NCI-H526 treated with DMSO at 0.1 percent for 48 hours (cell line): ENCODE data around the gene USB1.
A peak's percentile ranks its signal among the peaks of the same experiment; 100 is the strongest.

Experiments used
- DNase-seq: peaks from one replicate; lab custom pipeline; 2025; lab: John Stamatoyannopoulos, UW

The USB1 gene, protein sequence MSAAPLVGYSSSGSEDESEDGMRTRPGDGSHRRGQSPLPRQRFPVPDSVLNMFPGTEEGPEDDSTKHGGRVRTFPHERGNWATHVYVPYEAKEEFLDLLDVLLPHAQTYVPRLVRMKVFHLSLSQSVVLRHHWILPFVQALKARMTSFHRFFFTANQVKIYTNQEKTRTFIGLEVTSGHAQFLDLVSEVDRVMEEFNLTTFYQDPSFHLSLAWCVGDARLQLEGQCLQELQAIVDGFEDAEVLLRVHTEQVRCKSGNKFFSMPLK

DNA sequence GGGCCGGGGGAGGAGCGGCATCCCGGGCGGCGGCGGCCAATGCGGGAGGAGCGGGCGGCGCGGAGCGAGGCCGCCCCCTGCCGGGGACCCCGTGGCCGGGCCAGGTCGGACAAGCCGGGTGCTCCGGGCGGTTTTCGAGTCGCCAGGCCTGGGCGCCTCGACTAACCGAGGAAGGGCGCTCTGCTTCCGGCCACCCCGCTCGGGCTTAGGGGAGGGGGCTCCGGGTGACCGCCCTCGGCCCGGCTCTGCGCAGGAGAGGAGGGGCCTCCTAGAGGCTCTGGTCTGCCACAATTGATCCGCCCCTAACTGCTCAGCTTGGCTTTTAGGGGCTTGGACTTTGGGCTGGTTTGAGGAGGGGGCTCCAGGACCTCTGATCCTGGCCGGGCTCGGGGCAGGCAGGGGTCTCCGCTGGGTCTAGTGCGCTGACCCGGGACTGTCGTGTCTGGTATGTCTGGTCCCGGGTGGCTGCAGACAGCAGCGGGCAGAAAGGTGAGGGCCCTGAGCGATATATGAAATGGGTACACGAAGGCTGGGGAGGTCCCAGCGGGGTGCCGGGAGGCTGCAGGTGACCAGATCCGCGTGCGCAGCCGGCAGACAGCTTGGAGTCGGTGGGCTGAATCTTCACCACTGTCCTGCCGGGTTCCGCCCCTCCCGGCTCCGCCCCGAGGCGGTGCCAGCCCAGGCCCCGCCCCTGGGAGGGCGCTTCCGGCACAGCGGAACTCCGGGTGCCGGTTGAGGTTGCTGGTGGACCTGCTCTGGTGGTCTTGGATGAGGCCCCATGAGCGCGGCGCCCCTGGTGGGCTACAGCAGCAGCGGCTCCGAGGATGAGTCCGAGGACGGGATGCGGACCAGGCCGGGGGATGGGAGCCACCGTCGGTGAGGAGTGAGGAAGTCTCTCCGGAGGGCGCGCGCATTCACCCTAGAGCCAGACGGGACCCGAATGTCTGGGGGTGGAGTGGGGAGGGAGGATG, at the start of gene USB1:
Gene USB1 (plus strand): TSS at position 702 of the 971 bp plus-strand sequence. CDS start 77 bp downstream, at position 779.
- DNase-seq: peak; percentile 34

DNA sequence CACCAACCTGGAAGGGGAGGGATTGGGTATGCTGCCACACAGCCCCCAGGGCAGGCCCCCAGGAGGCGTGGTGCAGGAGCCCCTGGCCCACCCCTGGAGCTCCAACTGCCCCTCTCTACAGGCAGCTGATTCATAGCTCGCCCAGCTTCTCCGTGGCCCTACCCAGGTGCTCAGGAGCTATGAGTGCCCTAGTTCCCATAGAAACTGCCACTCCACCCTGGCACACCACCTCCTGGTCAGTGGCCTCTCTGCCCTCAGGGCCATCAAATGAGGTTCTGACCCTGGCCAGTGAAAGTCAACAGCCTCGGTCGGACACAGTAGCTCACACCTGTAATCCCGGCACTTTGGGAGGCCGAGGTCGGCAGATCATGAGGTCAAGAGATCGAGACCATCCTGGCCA, 48.3 kb upstream of the USB1 start:
- DNase-seq: no peak

- DNase-seq: no peak
These were observed 47.4 kb upstream of the USB1 start for GRCh38 chr16:57953857-57954256.

- DNase-seq: no peak
These were observed 45.5 kb upstream of the USB1 start for GRCh38 chr16:57955572-57956188.

DNA sequence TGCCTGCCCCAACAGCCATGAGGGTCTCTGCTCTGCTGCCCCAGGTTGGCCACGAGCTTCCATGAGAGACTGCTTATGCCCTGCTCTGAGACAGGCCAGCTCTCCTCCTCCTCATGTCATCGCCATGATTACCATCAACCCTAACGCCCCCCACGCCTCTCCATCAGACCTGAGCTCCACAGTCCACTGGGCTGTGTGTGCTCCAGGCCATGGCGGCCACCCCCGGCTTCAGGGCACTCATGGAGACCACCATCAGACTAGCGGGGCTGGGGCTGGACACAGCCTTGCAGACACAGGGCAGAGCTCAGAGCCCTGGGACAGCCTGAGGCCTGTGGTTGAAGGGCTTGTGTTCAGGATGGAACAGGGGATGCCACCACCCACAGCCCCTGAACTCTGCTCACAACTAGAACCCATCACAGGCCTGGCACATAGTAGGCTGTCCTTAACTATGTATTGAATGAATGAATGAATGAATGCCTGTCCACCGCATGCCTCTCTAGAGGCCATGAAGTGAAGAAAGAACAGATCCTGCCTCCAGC, 44.9 kb upstream of the USB1 start:
- DNase-seq: no peak

- no peak for DNase-seq
These were observed 44.1 kb upstream of the USB1 start for GRCh38 chr16:57956924-57957672.

DNA sequence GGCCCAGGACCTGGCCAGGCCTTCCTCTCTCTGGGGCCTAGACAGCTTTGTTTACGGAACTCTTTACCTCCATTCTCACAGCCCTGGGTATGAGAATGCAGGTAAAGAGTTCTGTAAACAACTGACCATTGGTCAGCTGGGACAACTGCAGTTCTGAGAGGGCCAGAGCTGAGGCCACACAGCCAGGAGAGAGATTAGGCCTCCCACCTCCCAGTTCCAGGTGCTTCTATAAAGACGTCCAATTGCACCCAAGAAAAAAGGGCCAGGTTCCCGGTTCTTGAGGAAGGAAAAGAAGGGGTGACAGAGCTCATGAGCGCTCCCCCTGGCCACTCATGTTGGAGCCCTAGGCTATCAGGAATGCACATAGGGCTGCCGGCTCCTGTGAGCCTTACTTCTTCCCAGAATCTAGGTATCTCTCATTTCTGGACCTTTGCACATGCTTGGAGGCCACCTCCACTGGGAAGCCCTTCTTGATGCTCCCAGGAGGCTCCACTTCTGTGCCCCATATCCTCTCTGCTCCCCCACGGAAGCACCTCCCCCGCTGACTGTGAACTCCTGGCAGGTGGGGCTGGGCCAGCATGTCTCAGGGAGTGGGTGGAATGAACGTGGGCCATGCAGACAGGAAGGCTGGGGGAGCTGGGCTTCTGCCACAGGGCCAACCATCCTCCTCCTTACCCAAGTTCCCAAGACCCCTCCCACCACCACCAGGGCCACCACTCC, 43.4 kb upstream of the USB1 start:
- DNase-seq: no peak

DNA sequence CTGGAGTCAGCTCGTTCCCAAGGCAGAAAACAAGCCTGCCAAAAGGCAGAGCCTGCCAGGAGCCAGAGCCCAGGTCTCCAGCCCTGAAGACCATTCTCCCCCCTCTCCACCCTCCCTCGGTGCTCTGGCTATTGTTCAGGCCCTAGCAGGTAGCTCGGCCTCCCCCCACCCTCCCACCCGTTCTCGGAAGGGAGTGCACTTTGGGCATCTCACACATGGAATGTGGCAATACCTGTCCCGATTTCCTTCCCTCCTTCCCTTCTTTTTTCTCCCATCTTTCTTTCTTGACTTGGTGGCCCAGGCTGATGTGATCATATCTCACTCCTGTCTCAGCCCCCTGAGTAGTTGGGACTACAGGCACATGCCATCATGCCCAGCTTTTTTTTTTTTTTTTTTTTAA, 42.7 kb upstream of the USB1 start:
- DNase-seq: no peak

DNA sequence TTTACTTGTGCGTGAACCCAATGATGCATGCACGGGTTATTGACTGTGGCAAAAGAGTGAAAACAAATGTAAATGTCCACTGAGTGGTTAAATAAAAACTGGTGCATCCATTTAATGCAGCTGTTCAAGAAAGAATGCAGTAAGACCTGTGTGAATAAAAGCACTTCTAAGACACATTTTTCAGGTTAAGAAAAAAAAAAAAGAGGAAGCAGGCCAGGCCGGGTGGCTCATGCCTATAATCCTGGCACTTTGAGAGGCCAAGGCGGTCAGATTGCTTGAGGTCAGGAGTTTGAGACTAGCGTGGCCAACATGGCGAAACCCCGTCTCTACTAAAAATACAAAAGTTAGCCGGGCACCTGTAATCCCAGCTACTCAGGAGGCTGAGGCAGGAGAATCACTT, 42.1 kb upstream of the USB1 start:
- no peak for DNase-seq

DNA sequence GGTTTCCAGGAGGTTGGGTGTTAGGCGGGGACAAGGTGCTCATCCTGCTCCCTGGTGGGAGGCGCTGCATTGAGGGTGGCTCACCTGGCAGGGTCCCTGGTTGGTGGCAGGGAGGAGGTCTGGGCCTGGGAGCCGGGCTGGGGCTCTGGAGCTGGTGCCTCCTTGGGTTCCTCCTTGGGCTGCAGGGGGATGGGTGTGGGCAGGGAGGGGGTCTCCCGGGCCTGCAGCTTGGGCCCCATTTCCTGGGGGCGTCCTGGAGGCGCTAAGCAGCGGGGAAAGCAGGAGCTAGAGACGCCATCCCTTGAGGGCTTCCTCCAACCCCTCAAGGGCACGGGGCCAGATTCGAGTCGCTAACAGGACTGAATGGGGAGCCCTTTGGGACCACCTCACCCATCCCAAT, 41.4 kb upstream of the USB1 start:
- no peak for DNase-seq

GRCh38 chr16:57960310-57960709, 40.9 kb upstream of the USB1 start:
- DNase-seq: no peak

GRCh38 chr16:57960826-57961472, 40.3 kb upstream of the USB1 start:
- DNase-seq: no peak

DNA sequence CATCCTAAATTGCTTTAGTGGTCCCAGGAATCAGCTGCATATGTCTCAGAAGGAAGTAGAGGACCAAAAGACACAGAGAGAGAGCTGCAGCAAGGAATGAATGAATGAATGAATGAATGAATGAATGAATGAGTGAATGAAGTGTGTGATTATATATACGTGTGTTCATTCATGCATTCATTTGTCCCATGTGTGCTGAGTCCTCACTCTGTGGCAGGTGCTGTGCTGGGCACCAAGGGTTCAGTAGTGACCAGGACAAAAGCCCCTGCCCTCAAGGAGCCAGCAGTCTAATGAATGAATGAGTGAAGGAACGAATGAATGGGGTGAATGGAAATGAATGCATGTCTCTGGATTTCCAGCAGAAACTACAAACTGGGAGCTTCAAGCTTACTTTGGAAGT, 39.7 kb upstream of the USB1 start:
- no peak for DNase-seq

- no peak for DNase-seq
These were observed 39.2 kb upstream of the USB1 start for GRCh38 chr16:57962046-57962445.

DNA sequence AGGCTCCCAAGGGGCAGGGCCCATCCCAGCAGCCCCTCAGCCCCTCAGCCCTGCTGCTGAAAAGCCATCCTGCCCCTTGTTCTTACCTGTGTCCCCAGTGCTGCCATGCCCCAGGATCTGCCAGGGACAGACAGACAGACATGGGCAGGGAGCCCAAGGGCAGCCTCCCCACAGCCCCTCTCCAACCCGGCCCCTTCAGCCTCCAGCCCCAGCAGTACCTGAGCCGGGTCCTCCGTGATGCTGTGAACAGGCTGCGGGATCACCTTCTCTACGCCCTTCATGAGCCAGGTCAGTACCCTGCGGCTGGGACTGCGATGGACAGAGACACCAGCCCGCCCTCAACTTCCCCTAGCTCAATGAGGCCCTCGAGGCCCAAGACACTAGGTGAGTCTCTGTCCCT, 38.5 kb upstream of the USB1 start:
- DNase-seq: no peak

DNA sequence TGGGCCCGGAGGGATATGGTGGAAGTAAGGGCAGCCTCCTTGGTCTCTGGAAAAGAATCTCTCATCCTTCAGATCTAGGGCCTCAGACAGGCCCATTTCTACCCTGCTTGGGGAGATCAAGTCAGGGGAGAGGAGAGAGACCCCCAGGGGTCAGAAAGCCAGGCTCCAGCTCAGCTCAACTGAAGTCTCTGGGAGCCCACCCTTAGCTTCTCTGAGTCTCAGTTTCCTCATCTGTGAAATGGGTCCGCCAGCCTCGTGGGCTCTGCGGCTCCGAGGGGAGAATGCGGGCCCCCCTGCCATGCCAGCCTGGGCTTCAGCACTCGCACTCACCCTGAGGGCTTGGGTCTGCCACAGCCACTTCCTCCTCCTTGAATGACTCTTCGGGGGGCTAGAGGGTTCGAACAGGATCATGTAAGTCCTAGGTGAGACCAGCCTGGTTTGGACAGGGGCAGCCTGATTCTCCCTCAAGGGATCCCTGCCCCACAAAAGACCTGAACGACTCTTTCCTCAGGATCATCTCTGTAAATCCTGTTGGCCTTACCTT, 37.0 kb upstream of the USB1 start:
- no peak for DNase-seq

DNA sequence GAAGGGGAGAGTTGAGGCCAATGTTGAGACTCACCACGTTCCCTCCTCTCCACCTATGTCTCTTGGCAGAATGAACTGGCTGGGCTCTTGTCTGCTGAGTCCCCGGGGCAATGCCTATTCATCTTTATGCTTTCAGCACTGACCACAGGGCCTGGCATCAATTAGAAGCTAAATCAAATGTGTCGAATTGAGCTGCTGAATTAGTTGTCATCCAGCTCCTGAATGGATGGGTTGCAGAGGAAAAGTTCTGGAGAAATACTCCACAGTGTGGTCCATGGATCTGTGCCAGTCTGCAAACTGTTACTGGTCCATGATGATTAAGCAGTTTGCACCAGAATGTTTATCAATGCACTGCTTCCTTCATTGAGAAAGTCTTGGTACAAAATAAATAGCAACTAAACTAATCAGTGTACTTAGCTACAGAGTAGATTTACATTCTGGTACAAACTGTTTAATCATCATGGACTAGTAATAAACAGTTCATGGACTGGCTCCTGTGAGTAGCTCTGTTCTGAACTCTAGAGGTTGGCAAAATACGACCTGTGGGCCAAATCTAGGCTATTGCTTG, 34.9 kb upstream of the USB1 start:
- no peak for DNase-seq

GRCh38 chr16:57966986-57967385, 34.2 kb upstream of the USB1 start:
- DNase-seq: no peak

GRCh38 chr16:57967916-57968315, 33.3 kb upstream of the USB1 start:
- no peak for DNase-seq
